Measurements from ENCODE around the gene SLC4A1AP.

The SLC4A1AP gene

GRCh38 chr2:27704342-27704876 lies 40.7 kb downstream of the SLC4A1AP start:
- no peak for DNase-seq

DNA sequence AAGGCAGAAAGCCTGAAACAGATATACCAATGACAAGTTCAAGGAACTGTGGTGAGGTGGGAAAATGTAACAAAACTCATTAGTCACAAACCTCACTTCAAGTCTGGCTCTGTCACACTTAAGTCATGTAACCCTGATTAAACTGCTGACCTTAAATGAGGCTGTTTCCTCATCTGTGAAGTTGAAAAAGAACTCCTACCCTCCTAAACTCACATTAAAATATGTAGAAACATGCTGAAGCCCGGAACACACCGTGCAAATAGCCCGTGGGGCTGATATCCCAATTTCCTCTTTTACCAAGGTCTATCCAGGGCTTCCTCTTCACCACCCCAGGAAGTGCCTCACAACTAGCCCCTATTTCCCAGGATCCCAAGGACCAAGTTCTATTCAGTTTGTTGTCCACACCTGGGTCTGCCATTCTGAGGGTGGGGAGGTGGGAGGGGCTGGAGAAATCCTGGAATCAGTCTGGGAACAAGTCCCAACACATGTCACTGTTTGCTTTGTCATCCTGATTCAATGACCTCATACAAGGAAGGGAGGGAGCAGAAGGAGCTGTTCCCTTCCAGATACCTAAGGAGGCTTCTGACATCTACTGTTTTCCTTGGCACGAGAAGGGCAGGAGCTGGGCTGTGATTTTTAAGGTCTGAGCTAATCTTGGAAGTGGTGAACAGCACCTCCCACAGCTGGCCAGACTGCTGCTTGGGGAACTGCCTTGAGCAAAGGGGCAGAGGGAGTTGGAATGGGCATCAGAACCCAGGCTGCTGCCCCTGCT lies 42.3 kb downstream of the SLC4A1AP start:
- DNase-seq = no peak

- DNase-seq = no peak
These were observed 44.0 kb downstream of the SLC4A1AP start for GRCh38 chr2:27707462-27708256.

DNA sequence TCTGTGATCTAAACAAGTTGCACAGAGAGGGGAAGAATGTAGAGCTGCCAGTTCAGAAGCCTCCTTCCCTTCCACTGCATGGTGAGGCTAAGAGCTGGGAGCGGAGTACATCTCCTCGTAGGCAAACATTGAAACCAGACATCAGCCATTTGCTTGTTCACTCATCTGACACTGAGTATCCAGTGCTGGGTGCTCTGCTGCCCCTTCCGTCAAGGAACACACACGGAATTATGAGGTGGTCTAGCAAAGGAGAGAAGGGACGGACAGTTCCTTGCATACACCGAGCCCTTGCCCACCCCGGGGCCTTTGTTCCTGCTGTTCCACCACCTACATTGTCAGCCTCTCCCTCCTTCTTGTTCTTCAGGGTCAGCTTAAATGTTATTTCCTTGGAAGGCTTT lies 44.6 kb downstream of the SLC4A1AP start:
- no peak for DNase-seq

GRCh38 chr2:27708666-27709065 lies 45.0 kb downstream of the SLC4A1AP start:
- no peak for DNase-seq

DNA sequence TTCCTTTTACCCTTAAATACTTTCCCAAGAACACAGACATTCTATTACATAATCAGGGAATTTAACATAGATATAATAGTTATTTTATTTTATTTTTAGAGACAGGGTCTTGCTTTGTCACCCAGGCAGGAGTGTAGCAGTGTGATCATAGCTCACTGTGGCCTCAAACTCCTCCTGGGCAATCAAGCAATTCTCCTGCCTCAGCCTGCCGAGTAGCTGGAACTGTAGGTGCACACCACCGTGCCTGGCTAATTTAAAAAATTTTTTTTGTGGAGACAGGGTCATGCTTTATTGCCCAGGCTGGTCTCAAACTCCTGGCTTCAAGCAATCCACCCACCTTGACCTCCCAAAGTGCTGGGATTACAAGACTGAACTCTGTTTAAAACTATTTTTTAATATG lies 45.6 kb downstream of the SLC4A1AP start:
- DNase-seq = no peak

DNA sequence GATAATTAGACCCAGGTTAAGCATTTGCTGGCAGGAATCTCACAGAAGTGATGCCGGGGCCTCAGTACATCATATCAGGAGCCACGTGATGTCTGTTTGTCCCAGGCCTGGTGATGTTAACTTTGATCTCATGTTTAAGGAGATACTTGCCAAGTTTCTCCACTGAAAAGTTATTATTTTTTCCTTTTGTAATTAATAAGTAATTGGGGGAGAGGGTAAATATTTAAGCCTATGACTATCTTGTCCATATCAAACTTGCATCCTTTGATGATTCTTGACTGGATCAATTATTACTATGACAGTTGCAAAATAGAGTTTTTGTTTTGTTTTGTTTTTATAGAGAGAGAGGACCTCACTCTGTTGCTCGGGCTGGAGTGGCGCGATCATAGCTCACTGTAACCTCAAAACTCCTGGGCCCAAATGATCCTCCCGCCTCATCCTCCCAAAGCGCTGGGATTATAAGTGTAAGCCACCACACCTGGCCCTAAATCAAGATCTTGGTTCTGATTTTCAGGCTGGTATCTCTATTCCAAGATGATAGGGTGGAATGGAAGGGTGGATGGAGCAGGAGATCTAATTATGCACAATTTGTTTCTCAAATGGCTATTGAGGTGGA lies 46.4 kb downstream of the SLC4A1AP start:
- no peak for DNase-seq

- DNase-seq = no peak
These were observed 47.1 kb downstream of the SLC4A1AP start for GRCh38 chr2:27710640-27711430.

DNA sequence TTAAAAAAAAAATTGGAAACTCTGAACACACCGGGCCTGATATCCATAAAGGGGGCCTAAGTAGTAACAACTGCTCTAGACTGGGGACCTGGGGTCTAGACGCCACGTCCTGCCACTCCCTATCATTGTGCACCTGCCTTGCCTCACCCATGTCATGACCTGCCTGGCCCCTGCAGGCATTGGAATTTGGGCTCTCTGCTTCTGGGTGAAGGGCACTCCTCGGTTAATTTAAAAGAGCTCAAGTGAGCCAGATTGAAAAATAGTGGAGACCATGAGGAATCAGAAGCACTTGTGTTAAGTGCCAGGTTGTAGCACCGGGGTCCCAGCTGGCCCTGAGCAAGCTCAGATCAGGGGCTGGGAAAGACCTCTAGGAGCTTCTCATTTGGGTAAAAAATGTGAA lies 48.1 kb downstream of the SLC4A1AP start:
- peak; percentile 50 for DNase-seq

DNA sequence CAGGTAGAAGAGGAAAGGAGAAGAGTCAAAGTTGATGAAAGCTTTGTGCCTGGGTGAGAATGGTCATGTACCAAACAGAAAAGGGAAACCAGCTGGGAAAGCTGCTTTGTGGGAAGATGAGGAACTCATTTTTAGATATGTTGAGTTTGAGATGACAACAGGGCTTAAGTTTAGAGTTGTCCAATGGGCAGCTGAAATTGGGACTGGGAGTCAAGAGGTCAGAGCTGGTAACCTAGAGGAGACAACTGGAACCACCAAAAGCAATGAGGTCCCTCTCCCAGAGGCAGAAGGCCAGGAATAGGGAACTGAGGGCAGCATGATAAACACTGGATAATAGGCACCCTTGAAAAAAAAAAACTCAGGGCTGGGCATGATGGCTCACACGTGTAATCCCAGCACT lies 48.8 kb downstream of the SLC4A1AP start:
- no peak for DNase-seq

DNA sequence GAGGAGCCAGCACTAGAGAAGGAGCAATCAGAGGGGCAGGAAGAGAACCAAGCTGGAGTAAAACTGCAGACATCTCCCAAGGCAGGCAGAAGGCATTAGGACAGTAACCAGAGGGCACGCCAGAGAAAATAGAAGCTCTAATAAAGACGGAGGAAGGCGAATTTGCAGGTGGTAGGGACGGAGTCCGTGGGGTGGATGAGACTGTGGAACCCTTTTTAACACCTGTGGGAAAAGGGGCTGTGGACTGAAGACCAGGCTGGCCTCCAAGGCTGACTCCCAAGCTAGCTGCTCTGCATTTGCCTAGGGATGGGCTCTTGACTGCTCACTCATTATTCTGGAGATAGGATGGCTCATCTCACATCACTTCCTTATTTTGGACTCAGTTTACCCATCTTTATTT lies 49.5 kb downstream of the SLC4A1AP start:
- no peak for DNase-seq

GRCh38 chr2:27714053-27714452 lies 50.4 kb downstream of the SLC4A1AP start:
- no peak for DNase-seq

GRCh38 chr2:27714851-27715291 lies 51.2 kb downstream of the SLC4A1AP start:
- DNase-seq = no peak

GRCh38 chr2:27715318-27716210 lies 51.9 kb downstream of the SLC4A1AP start:
- no peak for DNase-seq

DNA sequence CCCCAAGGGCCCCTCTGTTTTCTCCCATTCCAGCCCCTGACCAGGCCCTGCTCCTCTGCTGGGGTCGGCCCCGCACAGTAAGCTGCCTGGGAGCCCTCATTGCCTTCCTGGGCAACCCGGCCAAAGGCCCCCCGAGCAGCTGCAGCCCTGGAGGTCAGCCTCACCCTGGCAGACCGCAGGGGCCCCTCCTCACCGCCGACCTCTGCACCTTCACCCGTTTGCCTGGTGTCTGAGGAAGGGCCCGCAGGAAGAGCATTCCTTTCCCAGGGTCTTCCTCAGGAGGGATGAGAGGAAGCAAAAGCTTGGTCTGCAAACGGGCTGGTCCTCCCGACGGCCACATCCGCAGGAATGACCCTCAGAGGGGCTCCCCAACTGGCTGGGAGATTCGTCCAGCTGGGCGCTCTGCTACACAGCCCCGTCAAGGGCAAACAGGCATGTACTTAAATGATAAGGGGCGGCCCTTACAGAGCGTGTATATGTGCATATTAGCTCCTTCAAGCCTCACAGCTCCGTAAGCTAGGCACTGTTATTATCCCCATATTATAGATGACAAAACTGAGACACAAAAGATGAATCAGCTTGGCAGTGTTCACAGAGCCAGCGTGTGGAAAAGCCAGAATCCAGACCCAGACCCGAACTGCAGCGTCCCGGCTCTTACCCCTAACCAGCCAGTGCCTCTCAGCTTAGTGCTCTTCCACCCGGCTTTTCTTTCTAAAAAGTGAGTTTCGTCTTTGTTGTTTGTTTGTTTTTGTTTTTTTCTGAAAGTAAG lies 52.8 kb downstream of the SLC4A1AP start:
- no peak for DNase-seq

DNA sequence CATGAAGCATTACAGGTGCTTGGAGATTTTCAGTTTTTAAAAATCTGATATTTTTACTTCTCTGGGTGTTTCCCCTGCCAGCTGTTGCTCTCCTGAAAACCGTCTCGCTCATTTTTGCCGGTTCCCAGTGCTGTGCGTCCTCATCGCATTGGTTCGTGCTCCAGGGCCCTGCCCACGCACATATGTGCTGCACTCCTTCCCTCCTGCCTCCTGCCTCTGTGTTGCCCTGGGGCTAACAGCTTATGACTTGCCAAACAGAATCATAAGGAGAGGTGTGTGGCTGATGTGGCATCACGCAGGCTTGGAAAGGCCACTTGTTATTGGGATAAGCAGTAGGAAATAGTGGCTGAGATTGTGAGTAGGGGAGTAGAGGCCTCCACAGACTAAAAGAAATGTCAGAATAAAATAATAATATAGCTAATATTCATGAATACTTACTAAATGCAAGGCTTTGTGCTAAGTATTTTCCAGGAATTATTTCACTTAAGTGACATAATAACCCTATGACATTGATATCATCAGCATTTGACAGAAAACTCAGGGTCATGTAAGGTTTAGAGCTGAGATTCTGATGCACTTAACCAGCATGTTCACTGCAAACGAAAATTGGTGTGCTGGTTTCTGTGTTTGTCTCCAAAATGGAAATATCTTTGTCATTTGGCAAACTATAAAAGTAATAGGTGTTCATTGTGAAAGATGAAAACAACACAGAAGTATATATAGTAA lies 53.5 kb downstream of the SLC4A1AP start:
- DNase-seq = no peak

GRCh38 chr2:27720004-27720551 lies 56.4 kb downstream of the SLC4A1AP start:
- DNase-seq = no peak

DNA sequence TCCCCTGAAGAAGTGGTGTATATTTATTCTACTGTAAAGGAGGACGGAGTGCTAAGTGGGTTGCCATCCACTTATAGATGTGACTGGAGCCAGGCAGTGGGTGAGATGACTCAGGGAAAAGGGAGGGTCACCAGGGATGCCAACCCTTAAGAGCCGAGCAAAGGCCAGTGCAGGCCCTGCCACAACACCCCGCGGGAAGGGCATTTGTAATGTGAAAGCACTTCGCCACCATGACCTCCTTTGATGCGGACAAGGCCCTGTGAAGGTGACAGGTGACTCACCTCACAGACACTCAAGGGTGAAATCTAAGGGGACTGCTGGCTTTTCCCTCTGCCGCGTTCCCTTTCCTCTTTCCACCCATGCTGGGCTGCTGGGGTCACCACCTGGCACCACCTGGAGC lies 57.6 kb downstream of the SLC4A1AP start:
- no peak for DNase-seq

DNA sequence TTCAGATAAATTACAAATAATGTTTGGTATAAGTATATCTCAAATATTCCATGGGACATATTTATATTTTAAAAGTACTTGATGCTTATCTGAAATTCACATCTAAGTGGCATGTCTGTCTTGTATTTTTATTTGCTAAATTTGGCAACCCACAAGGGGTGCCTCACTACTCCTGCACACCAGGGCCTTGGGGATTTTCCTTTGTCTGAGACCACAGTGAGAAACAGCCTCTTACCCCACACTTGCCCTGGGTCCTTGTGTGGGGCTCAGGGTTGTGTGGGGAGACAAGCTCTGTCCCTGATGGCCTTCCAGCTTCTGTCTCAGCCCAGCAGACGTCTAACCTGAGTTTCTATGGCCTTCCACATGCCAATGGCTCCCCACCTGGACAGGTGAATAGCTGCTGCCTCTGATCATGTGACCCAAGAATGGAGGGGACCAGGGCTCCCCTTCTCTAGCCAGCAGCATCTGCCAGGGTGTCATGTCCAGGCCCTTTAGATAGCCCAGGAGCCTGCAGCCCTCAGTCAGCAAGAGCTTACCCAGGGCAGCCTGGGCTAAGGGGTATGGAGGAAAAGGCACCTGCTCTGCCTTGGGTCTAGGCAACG lies 58.3 kb downstream of the SLC4A1AP start:
- DNase-seq = no peak

Measured in DMS79 (cell line).